Endothelial cell of umbilical vein (primary cell): ENCODE results near the gene GPR65.

Experiments
- CTCF ChIP-seq, 2 donors: IDR thresholded peaks; 1 replicate in 1 of 2; 2 replicates in 1 of 2; pipeline ENCODE4 v1.5.1; 2011; ENCODE audit warnings: low read length in 2 of 2, mild to moderate bottlenecking in 2 of 2, moderate library complexity in 2 of 2, control low read depth in 1 of 2, inconsistent platforms in 1 of 2, low read depth in 1 of 2; ENCODE audit not compliant: insufficient read depth in 1 of 2; ENCODE audit errors: extremely low read depth in 1 of 2
- EZH2 ChIP-seq: IDR thresholded peaks from 2 replicates; pipeline ENCODE4 v1.6.1; 2012; ENCODE audit warnings: borderline replicate concordance, low read depth, mild to moderate bottlenecking, moderate library complexity, low read length, inconsistent platforms; ENCODE audit not compliant: severe bottlenecking
- GATA2 ChIP-seq: IDR thresholded peaks from 2 replicates; pipeline ENCODE4 v1.7.0; 2011; ENCODE audit warnings: low read depth, mild to moderate bottlenecking, moderate library complexity, mixed read lengths, low read length; ENCODE audit not compliant: insufficient read length, insufficient read depth
- JUN ChIP-seq: IDR thresholded peaks from 2 replicates; pipeline ENCODE4 v1.6.1; 2011; ENCODE audit warnings: borderline replicate concordance, low read depth; ENCODE audit not compliant: insufficient read length, insufficient read depth
- MAX ChIP-seq: IDR thresholded peaks from 2 replicates; pipeline ENCODE4 v1.6.1; 2011; ENCODE audit not compliant: insufficient read depth, insufficient read length
- MYC ChIP-seq: IDR thresholded peaks from one replicate; pipeline ENCODE4 v1.6.1; 2011; ENCODE audit warnings: mild to moderate bottlenecking, low read depth, low read length
- POLR2A ChIP-seq: IDR thresholded peaks from 2 replicates; pipeline ENCODE4 v1.6.1; 2012; ENCODE audit warnings: low read depth, mild to moderate bottlenecking, control low read depth, low read length
- POLR2AphosphoS5 ChIP-seq: IDR thresholded peaks from 2 replicates; pipeline ENCODE4 v1.6.1; 2012; ENCODE audit warnings: low read depth, mild to moderate bottlenecking, control low read depth, low read length, moderate library complexity; ENCODE audit not compliant: insufficient read depth

GRCh38 chr14:87971010-87971409 is 33.9 kb upstream of the GPR65 start:
- no peak for TF ChIP-seq CTCF (IDR thresholded peaks at IDR 0.05; ENCODE audit: extremely low read depth in 1 of 2, insufficient read depth in 1 of 2, low read depth in 1 of 2, low read length in 2 of 2)
- TF ChIP-seq POLR2A = no peak
- TF ChIP-seq EZH2 = no peak
- TF ChIP-seq MAX = no peak
- TF ChIP-seq POLR2AphosphoS5 = no peak
- no peak for TF ChIP-seq JUN
- no peak for TF ChIP-seq MYC
- no peak for TF ChIP-seq GATA2
